Measurements from ENCODE around the gene TSC22D1. TPM values are rescaled to one million over a fixed set of nuclear protein-coding genes. Genes with fewer than 3 reads are reported as not detected.

The TSC22D1 gene
- total RNA-seq, 1 donor from 2014 or later: 70.0 TPM

DNA sequence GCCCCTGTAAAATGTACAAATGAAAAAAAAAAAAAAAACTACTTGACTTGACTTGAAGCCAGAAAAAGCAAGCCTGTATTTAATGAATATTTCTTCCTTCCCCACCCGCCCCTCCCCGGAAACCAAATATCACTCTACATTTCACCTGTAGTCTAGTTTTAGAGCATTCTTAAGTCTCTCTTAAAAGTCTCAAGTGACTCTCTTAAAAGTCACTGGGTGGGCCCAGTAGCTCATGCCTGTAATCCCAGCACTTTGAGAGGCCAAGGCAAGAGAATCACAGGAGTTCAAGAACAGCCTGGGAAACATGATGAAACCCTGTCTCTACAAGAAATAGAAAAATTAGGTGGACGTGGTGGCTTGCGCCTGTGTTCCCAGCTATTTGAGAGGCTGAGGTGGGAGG lies 72.0 kb downstream of the TSC22D1 start:
- Histone ChIP-seq H3K4me3 (ENCODE audit: low read depth, low read length) (no peak overlapping the region), H3K27me3 (ENCODE audit: control insufficient read depth, insufficient read depth, low read length) (no peaks in the 10 kb centered on the region), H3K36me3 (ENCODE audit: control insufficient read depth, insufficient read depth, low read length) (no peaks in the 10 kb centered on the region)
- TF ChIP-seq, protein P1, sequence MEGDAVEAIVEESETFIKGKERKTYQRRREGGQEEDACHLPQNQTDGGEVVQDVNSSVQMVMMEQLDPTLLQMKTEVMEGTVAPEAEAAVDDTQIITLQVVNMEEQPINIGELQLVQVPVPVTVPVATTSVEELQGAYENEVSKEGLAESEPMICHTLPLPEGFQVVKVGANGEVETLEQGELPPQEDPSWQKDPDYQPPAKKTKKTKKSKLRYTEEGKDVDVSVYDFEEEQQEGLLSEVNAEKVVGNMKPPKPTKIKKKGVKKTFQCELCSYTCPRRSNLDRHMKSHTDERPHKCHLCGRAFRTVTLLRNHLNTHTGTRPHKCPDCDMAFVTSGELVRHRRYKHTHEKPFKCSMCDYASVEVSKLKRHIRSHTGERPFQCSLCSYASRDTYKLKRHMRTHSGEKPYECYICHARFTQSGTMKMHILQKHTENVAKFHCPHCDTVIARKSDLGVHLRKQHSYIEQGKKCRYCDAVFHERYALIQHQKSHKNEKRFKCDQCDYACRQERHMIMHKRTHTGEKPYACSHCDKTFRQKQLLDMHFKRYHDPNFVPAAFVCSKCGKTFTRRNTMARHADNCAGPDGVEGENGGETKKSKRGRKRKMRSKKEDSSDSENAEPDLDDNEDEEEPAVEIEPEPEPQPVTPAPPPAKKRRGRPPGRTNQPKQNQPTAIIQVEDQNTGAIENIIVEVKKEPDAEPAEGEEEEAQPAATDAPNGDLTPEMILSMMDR (IDR thresholded peaks at IDR 0.05; ENCODE audit: insufficient read depth, low read length, poor library complexity, severe bottlenecking): no peak
- no peak for DNase-seq (ENCODE audit: low read depth)

DNA sequence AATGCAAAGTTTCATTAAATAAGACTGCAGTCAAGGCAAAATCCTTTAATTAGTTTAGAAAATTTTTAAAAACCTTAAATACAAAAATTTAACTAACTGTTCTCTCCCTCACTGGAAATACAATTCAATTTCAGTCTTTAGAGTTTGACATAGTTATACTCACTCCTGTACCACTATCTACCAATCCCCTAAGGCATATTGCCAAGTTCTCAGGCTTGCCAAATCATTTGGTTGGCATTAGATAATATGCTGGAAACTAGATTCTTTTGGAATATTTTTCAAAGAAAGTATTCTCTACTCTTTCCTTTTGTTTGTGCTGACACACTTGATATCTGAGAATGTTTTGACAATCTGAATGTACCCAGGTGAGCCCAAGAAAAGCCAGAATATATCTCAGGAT lies 77.2 kb downstream of the TSC22D1 start:
- TF ChIP-seq, protein P1 (IDR thresholded peaks at IDR 0.05; ENCODE audit: insufficient read depth, low read length, poor library complexity, severe bottlenecking): no peak
- no peak for DNase-seq (ENCODE audit: low read depth)
- no peaks in the 10 kb centered on the region for H3K27me3 ChIP-seq (ENCODE audit: control insufficient read depth, insufficient read depth, low read length)

DNA sequence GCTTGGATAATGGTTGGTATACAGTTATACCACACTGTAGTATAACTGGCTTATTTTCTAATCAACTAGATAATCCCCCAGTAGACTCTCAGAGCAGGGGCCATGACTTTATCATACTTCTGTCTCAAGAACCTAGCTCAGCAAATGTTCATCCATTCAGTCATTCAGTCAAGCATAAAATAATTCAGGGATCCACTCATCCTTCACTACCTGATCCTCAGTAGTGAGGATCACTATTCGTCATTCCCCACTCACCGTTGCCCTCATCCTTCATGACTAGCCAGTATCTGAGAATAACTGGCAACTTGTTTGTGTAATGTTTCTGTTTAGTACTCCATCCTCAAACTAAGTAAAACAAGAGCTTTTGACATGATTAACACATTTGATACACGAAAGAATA lies 77.6 kb downstream of the TSC22D1 start:
- no peak overlapping the region for H3K4me3 ChIP-seq (ENCODE audit: low read depth, low read length)
- TF ChIP-seq, protein P1 (IDR thresholded peaks at IDR 0.05; ENCODE audit: insufficient read depth, low read length, poor library complexity, severe bottlenecking): no peak
- H3K36me3 ChIP-seq (ENCODE audit: control insufficient read depth, insufficient read depth, low read length): no peaks in the 10 kb centered on the region
- no peaks in the 10 kb centered on the region for H3K27me3 ChIP-seq (ENCODE audit: control insufficient read depth, insufficient read depth, low read length)
- DNase-seq (ENCODE audit: low read depth): no peak

More for the DNA sequence above, 77.2 kb downstream of the TSC22D1 start:
- Histone ChIP-seq H3K36me3 (ENCODE audit: control insufficient read depth, insufficient read depth, low read length) (no peaks in the 10 kb centered on the region), H3K4me3 (ENCODE audit: low read depth, low read length) (no peak overlapping the region)

DNA sequence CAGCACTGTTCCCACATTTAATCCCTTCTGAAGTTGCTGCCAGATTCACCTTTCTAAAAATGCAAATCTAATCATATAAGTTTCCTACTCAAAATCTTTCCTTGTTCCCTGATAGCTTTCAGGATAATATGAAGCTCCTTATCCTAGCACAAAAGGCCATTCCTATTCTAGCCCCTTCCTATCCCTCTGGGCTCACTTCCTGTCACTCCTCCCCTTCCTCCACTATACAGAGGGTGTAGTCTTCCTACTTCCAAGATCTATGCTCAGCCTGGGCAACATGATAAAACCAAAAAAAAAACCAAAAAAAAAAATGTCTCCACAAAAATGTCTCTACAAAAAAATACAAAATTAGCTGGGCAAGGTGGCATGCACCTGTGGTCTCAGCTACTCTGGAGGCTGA lies 78.3 kb downstream of the TSC22D1 start:
- Histone ChIP-seq H3K4me3 (ENCODE audit: low read depth, low read length) (no peak overlapping the region), H3K36me3 (ENCODE audit: control insufficient read depth, insufficient read depth, low read length) (no peaks in the 10 kb centered on the region), H3K27me3 (ENCODE audit: control insufficient read depth, insufficient read depth, low read length) (no peaks in the 10 kb centered on the region)
- no peak for DNase-seq (ENCODE audit: low read depth)
- TF ChIP-seq, protein P1 (IDR thresholded peaks at IDR 0.05; ENCODE audit: insufficient read depth, low read length, poor library complexity, severe bottlenecking): no peak

DNA sequence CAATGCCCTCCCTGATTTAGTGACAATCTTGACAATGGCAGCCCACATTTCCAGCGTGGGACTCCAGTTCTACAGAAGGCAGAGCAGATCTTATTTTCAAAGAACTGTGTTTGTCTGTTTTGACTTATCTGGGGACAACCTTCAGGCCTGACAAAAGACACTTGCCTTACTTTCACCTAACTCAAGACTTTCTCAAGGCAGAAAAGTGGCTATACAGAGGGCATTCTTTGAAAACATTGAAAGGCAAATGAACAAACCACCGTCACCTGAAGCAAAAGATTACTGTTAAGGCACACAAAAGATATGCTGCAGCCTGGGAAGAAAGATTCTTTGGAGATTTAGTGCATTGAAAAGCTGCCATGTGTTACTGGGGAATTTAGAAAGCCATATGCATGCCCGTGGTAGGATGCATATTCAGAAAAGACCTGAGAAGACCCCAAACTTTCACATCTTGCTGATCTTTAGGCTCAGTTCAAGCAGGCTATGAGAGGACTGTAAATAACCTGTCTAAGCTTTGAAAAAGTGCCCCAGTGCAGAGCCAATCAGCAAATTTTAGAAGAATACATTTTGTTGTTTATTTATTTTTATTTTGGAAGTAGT lies 82.8 kb downstream of the TSC22D1 start:
- no peaks in the 10 kb centered on the region for H3K36me3 ChIP-seq (ENCODE audit: control insufficient read depth, insufficient read depth, low read length)
- TF ChIP-seq, protein P1 (IDR thresholded peaks at IDR 0.05; ENCODE audit: insufficient read depth, low read length, poor library complexity, severe bottlenecking): no peak

DNA sequence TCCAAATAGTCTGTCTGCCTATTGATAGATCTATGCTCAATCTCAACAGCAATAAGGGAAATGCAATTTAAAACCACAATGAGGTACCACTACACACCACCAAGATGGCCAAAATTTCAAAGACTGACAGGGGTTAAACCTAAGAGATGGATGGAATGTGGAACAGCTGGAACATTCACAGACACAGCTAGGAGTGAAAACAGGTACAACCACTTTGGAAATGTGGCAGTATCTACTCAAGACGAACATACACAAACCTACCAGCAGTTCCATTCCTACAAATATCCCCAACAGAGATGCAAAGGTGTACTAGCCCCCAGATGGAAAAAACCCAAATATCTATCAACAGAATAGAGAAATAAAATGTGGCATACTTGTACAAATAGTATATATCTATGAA lies 86.4 kb downstream of the TSC22D1 start:
- H3K36me3 ChIP-seq (ENCODE audit: control insufficient read depth, insufficient read depth, low read length): no peaks in the 10 kb centered on the region
- TF ChIP-seq, protein P1 (IDR thresholded peaks at IDR 0.05; ENCODE audit: insufficient read depth, low read length, poor library complexity, severe bottlenecking): no peak
- H3K27me3 ChIP-seq (ENCODE audit: control insufficient read depth, insufficient read depth, low read length): no peaks in the 10 kb centered on the region
- no peak for DNase-seq (ENCODE audit: low read depth)
- H3K4me3 ChIP-seq (ENCODE audit: low read depth, low read length): no peak overlapping the region

More for the DNA sequence above, 82.8 kb downstream of the TSC22D1 start:
- no peak overlapping the region for H3K4me3 ChIP-seq (ENCODE audit: low read depth, low read length)
- H3K27me3 ChIP-seq (ENCODE audit: control insufficient read depth, insufficient read depth, low read length): no peaks in the 10 kb centered on the region
- no peak for DNase-seq (ENCODE audit: low read depth)

Data from kidney epithelial cell (primary cell).